NT2/D1 (cell line): ENCODE results near the gene CD69.
"Not testable (repeated sequence)": the region's sequence is repeated elsewhere in the genome, so short reads cannot be mapped to it uniquely, and the experiment has no call there.

ENCODE experiments used
- DNase-seq: peaks from one replicate; pipeline ENCODE4 v3.0.0-alpha.2; 2011; ENCODE audit warnings: low read depth, low spot score
- H3K27me3 ChIP-seq: 2 replicates; pipeline ENCODE4 v1.6.0; 2011; ENCODE audit warnings: mild to moderate bottlenecking; ENCODE audit not compliant: insufficient read length, insufficient read depth
- H3K36me3 ChIP-seq: 2 replicates; pipeline ENCODE4 v1.6.1; 2011; ENCODE audit warnings: mild to moderate bottlenecking, low read length, mixed read lengths; ENCODE audit not compliant: insufficient read depth, insufficient read length
- H3K4me1 ChIP-seq: 2 replicates; pipeline ENCODE4 v1.5.1; 2011; ENCODE audit not compliant: insufficient read depth, insufficient read length
- H3K4me3 ChIP-seq: 2 replicates; pipeline ENCODE4 v1.5.1; 2011; ENCODE audit warnings: low read depth; ENCODE audit not compliant: insufficient read length
- H3K9ac ChIP-seq: 2 replicates; pipeline ENCODE4 v1.6.0; 2011; ENCODE audit warnings: low read depth; ENCODE audit not compliant: insufficient read length
- H3K9me3 ChIP-seq: 2 replicates; pipeline ENCODE4 v1.5.1; 2011; ENCODE audit warnings: mild to moderate bottlenecking, low read length; ENCODE audit not compliant: insufficient read depth
- SUZ12 ChIP-seq: IDR thresholded peaks from 2 replicates; pipeline ENCODE4 v1.6.1; 2011; ENCODE audit not compliant: insufficient read length, insufficient read depth; ENCODE audit errors: extremely low read depth
- YY1 ChIP-seq: IDR thresholded peaks from 2 replicates; pipeline ENCODE4 v1.6.1; 2011; ENCODE audit not compliant: insufficient read length, insufficient read depth
- ZNF274 ChIP-seq: IDR thresholded peaks from 2 replicates; pipeline ENCODE4 v1.6.1; 2011; ENCODE audit warnings: mild to moderate bottlenecking, low read depth, low read length

CD69 gene

DNA sequence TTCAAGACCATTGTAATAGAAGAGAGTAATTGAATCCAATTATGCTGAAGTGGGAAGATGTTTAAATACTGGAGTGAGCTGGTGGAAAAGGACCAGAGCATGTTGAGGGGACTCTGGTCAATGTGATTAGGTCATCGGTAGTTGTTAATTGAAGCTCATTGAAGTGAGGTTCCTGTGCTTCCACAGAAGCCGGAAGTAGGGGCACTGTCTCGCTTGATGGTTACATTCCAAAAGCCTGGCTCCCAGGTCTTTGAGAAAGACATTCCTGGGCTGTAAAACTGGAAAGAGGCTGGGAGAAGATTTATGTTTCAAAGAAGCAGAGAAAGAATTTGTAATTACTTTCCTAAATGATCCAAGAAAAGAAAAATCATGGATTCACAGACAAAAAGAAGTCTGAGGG, 15.5 kb downstream of the CD69 start:
- no peak for TF ChIP-seq ZNF274
- TF ChIP-seq YY1 = no peak
- no peak for TF ChIP-seq SUZ12
- Histone ChIP-seq H3K4me3 (no peak overlapping the region), H3K9ac (no peak overlapping the region), H3K4me1 (peaks cover 3% of the 10 kb centered on the region), H3K27me3 (no peaks in the 10 kb centered on the region), H3K9me3 (no peaks in the 10 kb centered on the region), H3K36me3 (no peaks in the 10 kb centered on the region)
- DNase-seq = peak; percentile 40

DNA sequence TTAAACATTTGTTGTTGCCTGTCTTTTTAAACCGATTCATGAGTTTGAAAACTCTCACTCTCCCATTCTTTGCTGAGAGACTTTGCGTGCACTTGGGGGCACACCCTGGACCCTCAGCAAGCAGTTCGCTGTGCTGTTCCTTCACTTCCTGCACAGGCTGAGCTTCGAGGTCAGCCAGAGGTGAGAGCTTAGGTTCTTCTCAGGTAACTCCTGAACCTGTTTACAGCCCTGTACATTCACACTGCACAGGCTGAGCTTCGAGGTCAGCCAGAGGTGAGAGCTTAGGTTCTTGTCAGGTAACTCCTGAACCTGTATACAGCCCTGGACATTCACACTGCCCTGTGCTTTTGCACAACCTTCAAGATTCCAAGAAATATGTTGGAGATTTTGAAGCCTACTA, 18.0 kb downstream of the CD69 start:
- no peaks in the 10 kb centered on the region for H3K36me3 ChIP-seq
- H3K27me3 ChIP-seq = no peaks in the 10 kb centered on the region
- H3K4me3 ChIP-seq = no peak overlapping the region
- no peak overlapping the region for H3K9ac ChIP-seq
- no peak for DNase-seq
- H3K4me1 ChIP-seq = peaks cover 3% of the 10 kb centered on the region
- TF ChIP-seq YY1 (no peak), SUZ12 (no peak), ZNF274 (no peak)
- no peaks in the 10 kb centered on the region for H3K9me3 ChIP-seq

DNA sequence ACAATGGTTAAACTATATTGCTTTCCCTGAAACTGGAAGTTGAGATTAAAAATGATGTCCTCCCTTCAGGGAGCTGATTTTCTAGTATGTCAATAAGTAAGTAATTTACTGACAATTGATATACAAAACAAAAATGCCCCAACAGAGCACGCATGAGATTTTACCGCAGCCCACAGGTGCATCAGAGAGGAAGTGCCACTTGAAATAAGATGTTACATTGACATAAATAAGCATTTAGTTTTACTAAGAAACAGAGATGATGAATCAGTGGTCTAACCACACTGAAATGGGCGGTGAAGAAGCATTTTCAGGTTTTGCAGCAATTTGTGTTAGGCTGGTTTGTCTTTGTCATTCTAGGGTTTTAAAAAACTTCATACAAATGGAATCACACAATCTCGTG, 19.0 kb downstream of the CD69 start:
- no peak for DNase-seq
- no peak overlapping the region for H3K4me3 ChIP-seq
- no peak for TF ChIP-seq ZNF274
- no peak for TF ChIP-seq YY1
- no peak for TF ChIP-seq SUZ12
- peaks cover 3% of the 10 kb centered on the region for H3K4me1 ChIP-seq
- H3K9ac ChIP-seq = no peak overlapping the region
- no peaks in the 10 kb centered on the region for H3K27me3 ChIP-seq
- no peaks in the 10 kb centered on the region for H3K36me3 ChIP-seq
- H3K9me3 ChIP-seq = no peaks in the 10 kb centered on the region

DNA sequence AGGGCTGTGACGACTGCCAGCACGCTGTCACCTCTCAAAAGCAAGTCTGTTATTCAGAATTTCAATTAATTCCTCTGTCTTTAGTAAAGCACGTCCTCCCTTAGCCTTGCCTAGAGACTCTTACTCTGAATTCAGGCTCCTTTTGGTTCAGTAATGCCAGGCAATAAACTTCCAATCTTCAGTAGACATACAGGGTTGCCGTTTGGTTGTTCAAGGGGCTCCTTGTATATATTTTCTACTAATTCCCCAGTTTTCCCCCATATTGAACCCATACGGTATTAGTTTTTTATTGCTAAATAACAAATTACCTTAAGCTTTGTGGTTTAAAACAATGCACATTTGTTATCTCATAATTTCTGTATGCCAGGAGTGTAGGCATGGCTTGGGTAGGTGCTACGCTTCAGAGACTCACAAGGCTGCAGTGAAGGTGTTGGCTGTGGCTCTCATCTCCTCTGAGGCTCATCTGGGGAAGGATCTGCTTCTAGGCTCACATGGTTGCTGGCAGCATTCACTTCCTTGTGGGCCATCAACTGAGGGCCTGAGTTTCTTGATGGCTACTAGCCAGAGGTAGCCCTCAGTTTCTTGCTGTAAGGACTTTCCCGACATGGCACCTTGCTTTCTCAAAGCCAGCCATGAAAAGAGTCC, 20.5 kb downstream of the CD69 start:
- no peaks in the 10 kb centered on the region for H3K36me3 ChIP-seq
- H3K27me3 ChIP-seq = no peaks in the 10 kb centered on the region
- TF ChIP-seq YY1 (no peak), ZNF274 (no peak), SUZ12 (no peak)
- H3K4me3 ChIP-seq = no peak overlapping the region
- no peaks in the 10 kb centered on the region for H3K9me3 ChIP-seq
- DNase-seq = no peak
- peaks cover 3% of the 10 kb centered on the region for H3K4me1 ChIP-seq
- no peak overlapping the region for H3K9ac ChIP-seq

DNA sequence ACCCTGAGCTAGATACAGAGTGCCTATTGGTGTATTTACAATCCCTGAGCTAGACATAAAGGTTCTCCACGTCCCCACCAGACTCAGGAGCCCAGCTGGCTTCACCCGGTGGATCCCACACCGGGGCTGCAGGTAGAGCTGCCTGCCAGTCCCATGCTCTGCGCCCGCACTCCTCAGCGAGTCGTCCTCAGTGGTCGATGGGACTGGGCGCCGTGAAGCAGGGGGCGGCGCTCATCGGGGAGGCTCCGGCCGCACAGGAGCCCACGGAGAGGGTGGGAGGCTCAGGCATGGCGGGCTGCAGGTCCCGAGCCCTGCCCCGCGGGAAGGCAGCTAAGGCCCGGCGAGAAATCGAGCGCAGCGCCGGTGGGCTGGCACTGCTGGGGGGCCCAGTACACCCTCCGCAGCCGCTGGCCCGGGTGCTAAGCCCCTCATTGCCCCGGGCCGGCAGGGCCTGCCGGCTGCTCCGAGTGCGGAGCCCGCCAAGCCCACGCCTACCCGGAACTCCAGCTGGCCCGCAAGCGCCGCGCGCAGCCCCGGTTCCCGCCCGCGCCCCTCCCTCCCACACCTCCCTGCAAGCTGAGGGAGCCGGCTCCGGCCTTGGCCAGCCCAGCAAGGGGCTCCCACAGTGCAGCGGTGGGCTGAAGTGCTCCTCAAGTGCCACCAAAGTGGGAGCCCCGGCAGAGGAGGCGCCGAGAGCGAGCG, 21.1 kb downstream of the CD69 start:
- H3K27me3 ChIP-seq, H3K9me3 ChIP-seq, DNase-seq, H3K9ac ChIP-seq, H3K36me3 ChIP-seq, H3K4me3 ChIP-seq, H3K4me1 ChIP-seq: not testable (repeated sequence)

DNA sequence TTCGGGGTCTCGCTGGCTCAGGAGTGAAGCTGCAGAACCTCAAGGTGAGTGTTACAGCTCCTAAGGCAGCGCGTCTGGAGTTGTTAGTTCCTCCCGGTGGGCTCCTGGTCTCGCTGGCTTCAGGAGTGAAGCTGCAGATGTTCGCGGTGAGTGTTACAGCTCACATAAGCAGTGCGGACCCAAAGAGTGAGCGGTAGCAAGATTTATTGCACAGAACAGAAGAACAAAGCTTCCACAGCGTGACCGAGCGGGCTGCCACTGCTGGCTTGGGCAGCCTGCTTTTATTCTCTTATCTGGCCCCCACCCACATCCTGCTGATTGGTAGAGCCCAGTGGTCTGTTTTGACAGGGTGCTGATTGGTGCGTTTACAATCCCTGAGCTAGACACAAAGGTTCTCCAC, 21.8 kb downstream of the CD69 start:
- H3K4me1 ChIP-seq, DNase-seq: not testable (repeated sequence)

DNA sequence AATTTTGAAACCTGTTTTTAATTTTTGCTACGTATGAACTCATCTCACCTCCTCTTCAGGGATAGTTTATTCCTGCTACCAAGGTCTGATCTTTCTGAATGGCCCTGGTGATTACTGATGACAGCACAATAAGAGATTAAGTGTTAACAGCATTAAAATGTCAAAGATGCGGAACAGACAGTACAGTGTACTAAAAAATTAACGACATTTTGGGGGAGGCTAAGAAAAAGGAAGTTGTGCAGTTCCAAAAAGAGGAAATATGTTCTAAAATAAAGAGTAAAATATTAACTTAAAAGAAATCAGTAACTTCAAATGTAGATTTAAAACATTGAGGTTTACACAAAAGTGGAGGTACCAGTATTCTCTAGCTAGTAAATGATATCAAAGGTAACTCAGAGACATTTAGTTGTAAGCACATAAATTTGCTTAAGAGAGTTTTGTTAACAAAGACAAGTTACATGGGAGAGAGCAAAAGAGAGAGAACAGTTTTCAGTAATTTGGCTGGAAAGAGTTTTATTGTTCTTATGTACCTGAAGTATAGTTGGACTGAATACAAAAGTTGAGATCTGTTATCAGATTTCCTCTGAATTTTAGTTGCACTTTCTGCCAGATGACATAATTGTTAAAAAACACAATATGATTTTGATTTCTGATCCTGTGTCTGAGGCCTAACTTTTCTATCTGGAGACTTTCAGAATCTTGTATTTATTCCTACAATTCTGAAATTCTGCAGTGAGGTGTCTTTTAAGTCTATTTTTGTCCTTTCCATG, 23.6 kb downstream of the CD69 start:
- no peaks in the 10 kb centered on the region for H3K36me3 ChIP-seq
- H3K9me3 ChIP-seq = no peaks in the 10 kb centered on the region
- no peak overlapping the region for H3K4me3 ChIP-seq
- DNase-seq = no peak
- no peaks in the 10 kb centered on the region for H3K4me1 ChIP-seq
- H3K27me3 ChIP-seq = no peaks in the 10 kb centered on the region
- no peak overlapping the region for H3K9ac ChIP-seq
- TF ChIP-seq SUZ12 = no peak
- TF ChIP-seq ZNF274 = no peak
- no peak for TF ChIP-seq YY1

More for the DNA sequence above, 21.8 kb downstream of the CD69 start:
- H3K36me3 ChIP-seq, H3K4me3 ChIP-seq, H3K9ac ChIP-seq, H3K27me3 ChIP-seq, H3K9me3 ChIP-seq: not testable (repeated sequence)
